Esophagus mucosa (tissue), 1 donor: ENCODE results near the gene FBXL17. TPM values are rescaled to one million over a fixed set of nuclear protein-coding genes. Genes with fewer than 3 reads are reported as not detected.
"Not testable (repeated sequence)": the region's sequence is repeated elsewhere in the genome, so short reads cannot be mapped to it uniquely, and the experiment has no call there.

Experiments
- ATAC-seq: fragments of 200-7000 bp; cut with Tn5 transposase; one replicate; pipeline ENCODE4 v1.9.1; 2020
- total RNA-seq: library from RNA; stranded (reverse); gene quantifications from one replicate; pipeline ENCODE4 v1.2.4, GENCODE V29; 2023
- donor health status: DM: yes; HTN: yes; CAD: no.

The FBXL17 gene
- total RNA-seq, 1 donor from 2014 or later, result 13.0 TPM

DNA sequence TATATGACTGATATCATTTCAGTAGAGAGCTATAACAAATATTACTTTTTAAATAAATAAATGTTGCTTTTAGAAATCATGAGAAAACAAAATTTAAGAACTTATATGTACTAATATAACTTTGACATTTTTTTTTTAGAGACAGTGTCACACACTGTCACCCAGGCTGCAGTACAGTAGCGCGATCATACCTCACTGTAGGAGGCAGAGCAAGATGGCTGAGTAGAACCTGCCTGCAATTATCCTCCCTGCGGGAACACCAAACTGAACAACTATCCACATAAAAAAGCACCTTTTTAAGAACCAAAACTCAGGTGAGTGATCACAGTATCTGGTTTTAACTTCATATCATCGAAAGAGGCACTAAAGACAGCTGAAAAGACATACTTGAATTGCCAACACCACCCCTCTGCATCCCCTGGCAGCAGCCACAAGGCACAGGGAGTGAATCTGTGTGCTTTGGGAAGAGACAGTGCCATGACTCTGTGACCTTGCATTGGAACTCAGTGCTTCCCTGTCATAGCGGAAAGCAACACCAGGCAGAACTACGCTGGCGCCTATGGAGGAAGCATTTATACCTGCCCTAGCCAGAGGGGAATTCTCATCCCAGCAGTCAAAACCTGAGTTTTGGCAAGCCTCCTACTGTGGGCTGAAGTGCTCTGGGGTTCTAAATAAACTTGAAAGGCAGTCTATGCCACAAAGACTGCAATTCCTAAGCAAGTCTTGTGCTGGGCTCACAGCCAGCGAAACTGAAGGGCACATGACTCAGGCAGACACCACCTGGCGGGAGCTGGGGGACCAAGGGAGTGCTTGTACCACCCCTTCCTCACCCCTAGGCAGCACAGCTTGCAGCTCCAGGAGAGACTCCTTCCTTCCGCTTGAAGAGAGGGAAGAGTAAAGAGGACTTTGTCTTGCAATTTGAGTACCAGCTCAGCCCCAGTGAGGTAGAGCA, 142.7 kb downstream of the FBXL17 start:
- peak; percentile 35 for ATAC-seq

DNA sequence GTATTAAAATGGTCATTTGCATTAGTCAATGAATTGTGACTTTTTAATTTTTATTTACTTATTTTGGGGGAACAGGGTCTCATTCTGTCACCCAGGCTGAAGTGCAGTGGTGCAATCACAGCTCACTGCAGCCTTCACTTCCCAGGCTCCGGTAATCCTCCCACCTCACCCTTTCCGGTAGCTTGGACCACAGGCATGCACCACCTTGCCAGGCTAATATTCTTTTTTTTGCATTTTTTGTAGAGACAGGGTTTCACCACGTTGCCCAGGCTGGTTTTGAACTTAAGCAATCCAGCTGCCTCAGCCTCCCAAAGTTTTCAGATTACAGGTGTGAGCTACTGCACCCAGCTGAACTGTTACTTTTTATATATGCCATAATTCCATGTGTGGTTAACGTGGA, 143.4 kb downstream of the FBXL17 start:
- no peak for ATAC-seq

DNA sequence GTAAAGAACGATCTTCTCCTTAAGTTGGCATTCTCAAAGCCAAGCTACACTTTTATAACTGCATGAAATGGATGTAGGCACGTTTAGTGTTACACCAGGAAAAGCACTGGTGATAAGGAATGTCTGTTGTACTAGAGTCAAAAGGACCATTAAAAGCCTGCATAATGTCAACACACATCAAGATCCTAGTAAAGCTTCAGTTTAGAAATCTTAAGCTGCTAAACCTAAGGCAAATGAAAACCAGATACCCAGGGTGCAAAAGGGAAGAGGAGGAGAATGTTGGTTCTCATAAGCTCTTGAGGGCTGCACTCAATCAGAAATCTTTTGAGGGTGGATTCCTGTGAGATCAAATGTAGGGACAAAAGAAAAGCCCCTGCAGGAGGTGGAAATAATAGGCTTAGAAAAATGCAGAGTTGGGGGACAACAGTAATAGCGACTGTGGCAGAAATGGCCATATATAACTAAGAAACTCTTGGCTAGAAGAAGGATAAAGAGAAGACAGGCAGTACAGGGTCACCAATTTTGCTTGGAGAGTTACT, 148.2 kb downstream of the FBXL17 start:
- ATAC-seq, result no peak

DNA sequence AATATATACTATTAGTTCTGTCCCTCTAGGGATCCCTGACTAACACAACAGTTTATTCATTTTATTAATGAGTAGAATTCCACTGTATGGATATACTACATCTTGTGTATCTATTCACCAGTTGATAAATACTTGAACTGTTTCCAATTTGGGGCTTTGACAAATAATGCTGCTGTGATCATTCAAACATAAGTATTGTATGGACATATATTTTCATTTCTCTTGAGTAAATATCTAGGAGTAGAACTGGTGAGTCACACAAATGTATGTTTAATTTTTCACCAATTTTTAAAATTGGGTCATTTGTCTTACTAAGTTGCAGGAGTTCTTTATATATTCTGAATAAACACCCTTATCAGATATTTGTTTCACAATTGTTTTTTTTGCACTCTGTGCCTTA, 149.1 kb downstream of the FBXL17 start:
- no peak for ATAC-seq

DNA sequence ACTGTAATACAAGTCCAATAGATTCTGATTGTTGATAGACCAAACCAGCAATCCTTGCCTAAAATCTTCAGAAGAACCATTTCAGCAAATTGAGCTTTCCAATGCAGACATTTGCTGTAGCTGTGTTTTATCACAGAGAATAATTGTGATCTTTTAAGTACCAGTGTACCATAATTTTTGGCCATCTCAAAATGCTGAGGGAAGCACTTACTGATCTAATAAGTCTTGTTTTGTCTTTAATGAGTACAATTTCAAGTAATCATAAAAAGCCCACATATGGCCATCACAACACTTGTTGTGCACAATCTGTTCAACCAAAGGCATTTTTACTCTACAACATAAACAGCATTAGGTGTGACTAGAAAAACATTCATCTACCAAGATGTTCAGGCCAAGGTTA, 159.9 kb downstream of the FBXL17 start:
- no peak for ATAC-seq

DNA sequence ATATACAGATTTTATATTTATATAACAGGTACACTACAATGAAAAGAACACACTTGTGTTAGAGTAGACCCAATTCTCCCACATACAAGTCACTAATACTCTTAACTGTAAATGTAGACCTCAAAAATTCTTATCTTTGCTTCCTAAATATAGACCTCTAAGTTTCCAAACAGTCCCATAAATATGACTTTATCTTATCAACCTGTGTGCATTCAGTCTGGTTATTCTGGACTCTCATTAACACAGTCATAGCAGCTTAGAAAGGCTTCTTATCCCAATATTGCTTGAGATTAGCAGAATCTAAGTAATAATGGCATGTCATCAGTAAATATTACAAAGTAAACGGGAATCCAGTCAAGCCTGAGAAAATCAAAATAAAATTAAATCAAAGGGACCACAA, 161.1 kb downstream of the FBXL17 start:
- ATAC-seq, result no peak

DNA sequence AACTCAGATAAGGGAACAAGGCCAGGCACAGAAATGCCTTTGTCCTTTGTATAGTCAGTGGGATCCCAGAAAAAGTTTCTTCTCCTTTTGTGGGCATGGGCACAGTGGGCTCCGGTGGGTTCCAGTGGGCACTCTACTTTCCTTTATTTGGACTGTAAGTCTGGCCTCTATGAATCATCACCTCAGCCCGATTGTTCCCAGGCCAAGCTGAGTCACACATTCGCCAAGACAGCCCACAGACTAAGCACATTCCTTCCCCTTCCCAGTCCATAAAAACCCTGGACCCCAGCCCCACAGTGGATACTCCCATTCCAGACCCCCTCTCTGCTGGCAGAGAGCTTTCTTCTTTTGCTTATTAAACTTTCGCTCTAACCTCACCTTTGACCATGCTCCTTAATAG, 165.0 kb downstream of the FBXL17 start:
- no peak for ATAC-seq

DNA sequence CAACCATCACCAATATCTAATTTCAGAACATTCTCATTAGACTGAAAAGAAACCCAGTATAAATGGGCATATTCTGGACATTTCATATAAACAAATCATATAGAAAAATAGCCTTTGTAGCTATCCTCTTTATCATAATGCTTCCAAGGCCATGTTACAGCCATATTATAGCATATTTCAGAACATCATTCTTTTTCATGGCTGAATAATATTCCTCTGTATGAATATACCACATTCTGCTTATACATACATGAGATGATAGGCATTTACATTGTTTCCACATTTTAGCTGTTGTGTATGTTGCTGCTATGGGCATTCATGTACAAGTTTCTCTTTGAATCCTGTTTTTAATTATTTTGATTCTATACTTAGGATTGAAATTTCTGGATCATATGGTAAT, 167.0 kb downstream of the FBXL17 start:
- ATAC-seq, result no peak

DNA sequence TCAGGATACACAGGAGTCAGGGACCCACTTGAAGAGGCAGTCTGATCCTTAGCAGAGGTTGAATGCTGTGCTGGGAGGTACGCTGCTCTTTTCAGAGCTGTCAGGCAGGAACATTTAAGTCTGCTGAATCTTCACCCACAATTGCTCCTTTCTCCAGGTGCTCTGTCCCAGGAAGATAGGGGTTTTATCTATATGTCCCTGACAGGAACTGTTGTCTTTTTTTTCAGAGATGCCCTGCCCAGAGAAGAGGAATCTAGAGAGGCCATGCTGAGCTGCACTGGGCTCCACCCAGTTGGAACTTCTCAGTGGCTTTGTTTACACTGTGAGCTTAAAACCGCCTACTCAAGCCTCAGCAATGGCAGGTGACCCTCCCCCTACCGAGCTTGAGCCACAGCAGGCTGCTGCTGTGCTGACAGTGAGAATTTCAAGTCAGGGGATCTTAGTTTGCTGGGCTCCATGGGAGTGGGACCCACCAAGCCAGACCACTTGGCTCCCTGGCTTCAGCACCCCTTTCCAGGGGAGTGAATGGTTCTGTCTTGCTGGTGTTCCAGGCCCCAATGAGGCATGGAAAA, 169.0 kb downstream of the FBXL17 start:
- no peak for ATAC-seq

DNA sequence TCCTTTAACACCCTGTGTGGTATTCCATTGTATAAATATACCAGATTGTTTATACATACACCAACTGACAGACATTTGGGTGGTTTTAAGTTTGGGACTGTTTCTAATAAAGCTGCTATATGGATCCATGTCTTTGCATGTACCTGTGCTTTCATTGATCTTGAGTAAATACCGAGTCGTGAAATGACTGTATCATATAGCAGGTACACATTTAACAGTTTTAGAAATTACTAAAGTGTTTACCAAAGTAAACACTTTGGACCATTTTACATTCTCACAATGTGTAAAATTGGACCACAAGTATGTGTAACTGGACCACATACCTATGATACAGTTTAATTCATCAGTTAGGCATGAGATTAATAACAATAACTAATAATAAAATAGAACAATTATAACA, 175.2 kb downstream of the FBXL17 start:
- no peak for ATAC-seq

DNA sequence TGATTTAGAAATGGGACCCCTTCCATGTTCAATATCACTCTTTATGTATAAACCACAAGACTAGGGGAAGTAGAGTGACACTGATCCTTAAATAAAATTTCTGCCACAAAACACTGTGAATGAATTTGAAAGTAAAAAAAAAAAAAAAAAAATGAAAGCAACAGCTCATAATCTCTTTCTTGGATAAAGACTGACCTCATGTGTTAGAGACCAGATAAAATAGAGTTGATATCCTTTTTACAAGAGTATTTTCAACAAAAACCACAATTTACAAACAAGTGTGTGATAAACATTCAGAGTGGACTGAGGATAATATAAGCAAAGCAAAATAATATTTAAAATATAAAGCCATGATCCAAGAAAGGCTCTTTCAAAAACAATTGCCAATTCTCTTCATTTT, 180.2 kb downstream of the FBXL17 start:
- ATAC-seq, result no peak

DNA sequence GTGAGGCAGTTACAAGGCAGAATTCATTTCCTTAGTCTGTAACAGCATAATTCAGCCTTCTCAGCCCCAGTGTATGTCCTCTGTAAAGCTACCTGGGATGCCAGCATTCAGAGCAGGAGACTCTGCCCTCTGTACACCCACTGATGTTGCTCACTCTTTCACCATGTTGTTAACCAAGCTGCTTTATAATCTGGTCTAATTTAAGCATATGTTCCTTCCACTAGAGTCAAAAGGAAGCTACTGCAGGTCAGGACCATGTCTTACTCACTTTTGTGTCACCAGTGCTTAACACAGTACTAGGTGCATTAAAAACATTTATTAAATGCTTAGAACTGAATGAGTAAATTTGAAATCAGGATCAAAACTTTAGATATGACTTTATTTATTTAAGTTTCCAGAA, 185.6 kb downstream of the FBXL17 start:
- ATAC-seq, result no peak

DNA sequence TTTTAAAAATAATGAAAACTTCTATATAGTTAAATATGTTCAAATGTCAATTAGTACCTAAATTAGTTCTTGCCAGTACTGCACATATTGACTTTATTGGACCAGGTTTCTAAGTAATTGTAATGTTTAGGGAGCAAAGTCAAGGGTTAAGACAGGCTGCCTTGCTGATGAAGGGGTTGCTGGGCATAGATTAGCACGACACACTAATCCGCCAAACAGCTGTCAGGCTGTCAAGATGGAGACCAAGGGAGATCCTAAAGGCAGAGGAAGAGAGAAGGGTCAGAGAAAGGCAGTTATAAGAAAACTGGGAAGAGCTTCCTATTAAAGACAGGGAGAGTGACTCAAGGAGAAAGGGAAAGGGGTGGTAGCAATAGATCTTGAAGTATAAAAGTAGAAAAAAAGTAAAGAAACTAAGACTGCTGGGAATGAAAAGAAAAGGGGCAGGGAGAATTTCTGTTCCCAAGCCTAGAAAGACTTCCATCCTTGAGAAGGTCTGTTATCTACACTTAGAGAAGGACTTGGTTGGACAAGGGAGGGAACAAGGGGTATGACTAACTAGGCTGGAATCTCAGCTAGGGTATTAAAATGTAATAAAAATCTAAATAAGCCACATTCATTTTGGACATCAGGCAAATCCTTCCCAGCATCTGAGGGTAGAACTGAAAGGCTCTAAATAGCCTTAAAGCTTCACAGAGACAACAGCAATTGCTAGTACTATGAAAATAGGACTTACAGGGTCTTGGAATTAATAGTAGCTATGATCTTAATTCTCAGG, 188.7 kb downstream of the FBXL17 start:
- ATAC-seq, result no peak

DNA sequence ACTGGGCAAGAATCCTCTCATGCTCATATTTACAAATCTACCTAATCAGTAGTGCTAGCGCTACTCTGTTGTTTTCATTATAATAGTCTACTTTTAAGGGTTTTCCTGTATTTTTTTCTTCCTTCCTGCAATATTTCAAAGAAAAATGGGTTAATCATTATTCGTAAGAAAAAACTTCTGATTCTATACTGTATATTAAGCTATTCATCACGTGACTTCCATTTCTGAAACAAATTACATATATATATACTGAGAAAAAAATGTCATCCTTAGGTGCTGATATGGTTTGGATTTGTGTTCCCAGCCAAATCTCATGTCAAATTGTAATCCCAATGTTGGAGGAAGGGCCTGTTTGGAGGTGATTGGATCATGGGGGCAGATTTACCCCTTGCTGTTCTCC, 197.0 kb downstream of the FBXL17 start:
- no peak for ATAC-seq

DNA sequence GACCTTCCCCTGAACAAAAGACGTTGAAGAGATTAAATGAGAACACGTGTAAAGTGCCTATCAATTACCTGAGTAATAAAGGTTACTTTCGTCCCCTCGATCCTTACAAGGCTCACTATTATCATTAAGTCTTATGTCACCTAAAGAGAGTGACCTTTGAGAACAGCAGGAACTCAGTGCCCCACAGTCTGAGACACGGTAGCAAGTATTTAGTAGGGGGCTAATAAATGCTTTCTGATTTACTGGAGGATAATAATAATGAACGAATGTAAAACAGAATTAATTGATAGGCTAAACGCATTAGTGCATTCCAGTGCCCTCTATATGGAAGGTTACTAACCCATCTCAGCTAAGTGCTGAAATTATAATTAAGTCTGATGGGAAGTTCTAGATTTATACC, 199.9 kb downstream of the FBXL17 start:
- no peak for ATAC-seq

DNA sequence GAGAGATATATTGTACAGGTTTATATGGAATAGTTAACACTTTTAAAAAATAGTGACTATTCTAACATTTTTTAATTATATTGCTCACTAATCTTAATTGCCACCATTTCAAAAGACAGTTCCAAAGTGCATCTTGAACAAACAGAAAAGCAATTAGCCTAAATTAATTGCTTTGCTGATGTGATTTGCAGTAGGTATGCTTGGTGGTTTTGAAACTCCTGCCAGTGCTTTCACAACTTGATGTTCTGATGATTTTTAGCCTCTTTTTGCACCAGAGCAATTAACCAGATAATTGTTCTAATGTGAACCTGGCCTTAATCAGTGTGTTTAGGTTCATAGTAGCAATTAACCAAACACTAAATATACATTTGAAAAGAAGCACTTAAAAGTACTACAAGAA, 207.6 kb downstream of the FBXL17 start:
- ATAC-seq, result no peak

DNA sequence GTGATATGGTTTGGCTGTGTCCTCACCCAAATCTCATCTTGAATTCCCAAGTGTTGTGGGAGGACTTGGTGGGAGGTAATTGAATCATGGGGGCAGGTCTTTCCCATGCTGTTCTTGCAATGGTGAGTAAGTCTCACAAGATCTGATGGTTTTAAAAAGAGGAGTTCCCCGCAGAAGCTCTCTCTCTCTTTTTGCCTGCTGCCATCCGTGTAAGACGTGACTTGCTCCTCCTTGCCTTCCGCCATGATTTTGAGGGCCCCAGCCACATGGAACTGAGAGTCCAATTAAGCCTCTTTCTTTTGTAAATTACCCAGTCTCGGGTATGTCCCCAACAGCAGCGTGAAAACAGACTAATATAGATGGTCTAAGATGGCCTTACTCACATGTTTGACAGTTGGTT, 210.1 kb downstream of the FBXL17 start:
- no peak for ATAC-seq

DNA sequence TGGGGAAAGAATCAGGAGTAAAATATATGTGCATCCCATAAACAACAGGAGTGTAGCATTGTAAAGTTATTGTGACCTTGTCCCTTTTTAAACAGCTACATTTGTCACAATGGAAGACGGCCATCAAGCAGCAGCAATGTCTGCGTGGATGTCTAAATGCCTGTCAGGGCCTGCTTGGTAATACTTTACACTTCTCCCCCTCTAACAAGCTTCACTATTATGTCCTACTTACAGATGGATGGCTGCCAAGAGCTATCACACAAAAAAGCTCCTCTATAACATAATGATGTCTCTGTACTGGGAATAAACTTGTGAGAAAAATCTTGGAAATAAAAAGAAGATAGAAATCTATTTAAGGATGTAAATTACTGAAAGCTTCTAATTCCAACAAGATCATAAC, 213.0 kb downstream of the FBXL17 start:
- ATAC-seq, result no peak

DNA sequence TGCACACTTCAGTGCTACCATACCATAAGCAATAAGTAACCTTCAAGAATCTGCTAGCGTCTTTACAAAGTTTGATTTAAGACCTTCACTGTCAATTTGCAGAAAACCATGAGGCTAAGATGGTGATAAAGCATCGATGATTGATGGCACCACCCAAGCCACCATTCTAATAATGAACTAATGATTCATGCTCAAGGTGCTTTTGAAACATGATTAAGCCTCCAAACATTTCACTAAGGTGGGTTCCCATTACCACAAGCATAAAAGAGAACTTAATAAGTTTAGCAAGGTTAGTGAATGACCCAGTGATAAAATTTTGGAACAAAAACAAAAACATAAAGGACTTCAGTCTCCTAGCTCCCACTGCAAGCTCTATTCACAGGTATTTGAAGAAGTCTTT, 214.7 kb downstream of the FBXL17 start:
- ATAC-seq, result no peak

DNA sequence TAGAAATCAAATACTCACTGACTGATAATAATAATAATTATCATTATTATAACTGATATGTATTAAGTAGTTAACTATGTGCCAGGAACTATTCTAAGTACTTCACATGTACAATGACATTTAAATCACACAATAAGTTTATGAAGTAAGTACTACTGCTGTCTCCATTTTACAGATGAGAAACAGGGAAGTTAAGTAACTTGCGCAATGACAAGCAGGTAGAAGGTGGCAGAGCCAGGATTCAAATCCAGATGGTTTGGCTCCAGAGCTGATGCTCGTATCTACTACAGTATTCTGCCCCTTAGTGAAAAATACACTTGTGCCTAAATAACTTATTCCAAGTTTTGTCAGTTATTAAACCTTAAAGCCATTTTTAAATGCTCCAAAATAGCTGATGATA, 217.3 kb downstream of the FBXL17 start:
- no peak for ATAC-seq

DNA sequence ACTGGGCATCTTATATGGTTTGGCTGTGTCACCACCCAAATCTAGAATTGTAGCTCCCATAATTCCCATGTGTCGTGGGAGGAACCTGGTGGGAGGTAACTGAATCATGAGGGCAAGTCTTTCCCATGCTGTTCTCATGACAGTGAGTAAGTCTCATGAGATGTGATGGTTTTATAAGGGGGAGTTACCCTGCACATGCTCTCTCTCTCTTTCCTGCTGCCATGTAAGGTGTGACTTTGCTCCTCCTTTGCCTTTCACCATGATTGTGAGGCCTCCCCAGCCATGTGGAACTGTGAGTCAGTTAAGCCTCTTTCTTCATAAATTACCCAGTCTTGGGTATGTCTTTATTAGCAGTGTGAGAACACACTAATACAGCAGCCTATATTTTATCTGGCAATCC, 229.0 kb downstream of the FBXL17 start:
- not testable (repeated sequence) for ATAC-seq

DNA sequence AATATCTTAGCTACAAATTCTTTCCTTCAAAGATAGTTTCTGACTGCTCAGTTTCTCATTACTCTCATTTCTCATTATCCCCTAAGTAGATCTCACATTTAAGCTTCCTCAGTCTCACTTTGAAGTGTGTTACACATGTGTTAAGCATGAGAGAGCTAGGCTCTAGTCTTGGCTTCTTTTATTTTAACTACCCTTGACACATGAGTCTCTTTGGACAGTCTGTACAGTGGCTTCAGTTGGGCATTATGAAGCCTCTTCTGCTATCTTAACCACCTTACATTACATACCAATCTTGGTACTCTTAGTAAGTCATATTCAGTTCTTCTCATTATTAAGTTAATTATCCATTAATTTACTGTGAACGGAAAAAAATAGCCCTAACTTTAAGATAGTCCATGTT, 232.5 kb downstream of the FBXL17 start:
- no peak for ATAC-seq

DNA sequence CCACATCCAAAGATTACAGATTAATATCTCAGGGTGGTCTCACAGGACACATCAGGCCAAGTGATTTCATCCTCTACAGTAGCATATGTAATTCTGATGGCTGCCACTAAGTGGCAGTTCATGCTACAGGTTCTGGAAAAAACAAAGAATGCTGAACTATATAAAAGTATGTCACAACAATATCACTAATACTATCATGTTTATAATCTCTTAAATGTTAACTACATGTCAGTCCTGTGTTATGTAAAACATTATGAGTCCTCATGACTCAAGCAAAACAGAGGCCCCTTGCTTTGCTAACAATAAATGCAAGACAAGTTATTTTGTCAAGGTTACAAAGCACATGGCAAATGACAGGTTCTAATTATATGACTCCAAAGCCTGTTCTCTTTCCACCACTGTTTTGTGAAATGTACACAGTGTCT, 233.2 kb downstream of the FBXL17 start:
- peak; percentile 23 for ATAC-seq
